ENCODE results near the gene CACNA1B.
"Not testable (repeated sequence)": the region's sequence is repeated elsewhere in the genome, so short reads cannot be mapped to it uniquely, and the experiment has no call there.

The CACNA1B gene

GRCh38 chr9:138014563-138014945 lies 137.0 kb downstream of the CACNA1B start:
- Histone ChIP-seq H3K4me1 (ENCODE audit: low read depth, poor library complexity, severe bottlenecking) (no peaks in the 10 kb centered on the region), H3K36me3 (ENCODE audit: insufficient read depth) (no peaks in the 10 kb centered on the region), H3K4me2 (no peak overlapping the region), H2AFZ (ENCODE audit: low read depth) (no peak overlapping the region), H3K79me2 (ENCODE audit: insufficient read depth, low read depth) (no peaks in the 10 kb centered on the region), H4K20me1 (ENCODE audit: insufficient read depth) (no peaks in the 10 kb centered on the region), H3K27ac (no peak overlapping the region), H3K27me3 (ENCODE audit: insufficient read depth, low read depth) (no peaks in the 10 kb centered on the region), H3K9ac (no peak overlapping the region), H3K4me3 (IDR thresholded peaks at IDR 0.05; ENCODE audit: insufficient read depth, low read depth, low read length) (no peak overlapping the region)
- TF ChIP-seq CTCF (conservative IDR thresholded peaks at IDR 0.05; ENCODE audit: low read depth, low read length) = no peak

- H3K9ac ChIP-seq = no peak overlapping the region
- TF ChIP-seq CTCF (conservative IDR thresholded peaks at IDR 0.05; ENCODE audit: low read depth, low read length) = no peak
- H3K27ac ChIP-seq = no peak overlapping the region
- H3K4me3 ChIP-seq (IDR thresholded peaks at IDR 0.05; ENCODE audit: insufficient read depth, low read depth, low read length) = no peak overlapping the region
- H4K20me1 ChIP-seq (ENCODE audit: insufficient read depth) = no peaks in the 10 kb centered on the region
- no peak overlapping the region for H2AFZ ChIP-seq (ENCODE audit: low read depth)
- no peak overlapping the region for H3K4me2 ChIP-seq
- H3K4me1 ChIP-seq (ENCODE audit: low read depth, poor library complexity, severe bottlenecking) = no peaks in the 10 kb centered on the region
- H3K27me3 ChIP-seq (ENCODE audit: insufficient read depth, low read depth) = no peaks in the 10 kb centered on the region
- H3K79me2 ChIP-seq (ENCODE audit: insufficient read depth, low read depth) = no peaks in the 10 kb centered on the region
- H3K36me3 ChIP-seq (ENCODE audit: insufficient read depth) = no peaks in the 10 kb centered on the region
These were observed 137.6 kb downstream of the CACNA1B start for GRCh38 chr9:138015021-138015829.

- Histone ChIP-seq H3K9ac (no peak overlapping the region), H4K20me1 (ENCODE audit: insufficient read depth) (no peaks in the 10 kb centered on the region), H3K79me2 (ENCODE audit: insufficient read depth, low read depth) (no peaks in the 10 kb centered on the region), H3K4me3 (IDR thresholded peaks at IDR 0.05; ENCODE audit: insufficient read depth, low read depth, low read length) (no peak overlapping the region), H3K27me3 (ENCODE audit: insufficient read depth, low read depth) (no peaks in the 10 kb centered on the region), H3K4me1 (ENCODE audit: low read depth, poor library complexity, severe bottlenecking) (no peaks in the 10 kb centered on the region), H2AFZ (ENCODE audit: low read depth) (no peak overlapping the region), H3K4me2 (no peak overlapping the region), H3K36me3 (ENCODE audit: insufficient read depth) (no peaks in the 10 kb centered on the region), H3K27ac (no peak overlapping the region)
- TF ChIP-seq CTCF (conservative IDR thresholded peaks at IDR 0.05; ENCODE audit: low read depth, low read length) = no peak
These were observed 139.0 kb downstream of the CACNA1B start for GRCh38 chr9:138016406-138017187.

GRCh38 chr9:138017200-138017599 lies 139.6 kb downstream of the CACNA1B start:
- Histone ChIP-seq H4K20me1 (ENCODE audit: insufficient read depth) (no peaks in the 10 kb centered on the region), H3K79me2 (ENCODE audit: insufficient read depth, low read depth) (no peaks in the 10 kb centered on the region), H3K4me3 (IDR thresholded peaks at IDR 0.05; ENCODE audit: insufficient read depth, low read depth, low read length) (no peak overlapping the region), H3K9ac (no peak overlapping the region), H3K4me1 (ENCODE audit: low read depth, poor library complexity, severe bottlenecking) (no peaks in the 10 kb centered on the region), H3K27me3 (ENCODE audit: insufficient read depth, low read depth) (no peaks in the 10 kb centered on the region), H3K27ac (no peak overlapping the region), H2AFZ (ENCODE audit: low read depth) (no peak overlapping the region), H3K4me2 (no peak overlapping the region), H3K36me3 (ENCODE audit: insufficient read depth) (no peaks in the 10 kb centered on the region)
- no peak for TF ChIP-seq CTCF (conservative IDR thresholded peaks at IDR 0.05; ENCODE audit: low read depth, low read length)

GRCh38 chr9:138019514-138019913 lies 141.9 kb downstream of the CACNA1B start:
- not testable (repeated sequence) for H3K27ac ChIP-seq; H4K20me1 ChIP-seq (ENCODE audit: insufficient read depth); H3K27me3 ChIP-seq (ENCODE audit: insufficient read depth, low read depth); H2AFZ ChIP-seq (ENCODE audit: low read depth); H3K36me3 ChIP-seq (ENCODE audit: insufficient read depth); H3K9ac ChIP-seq; H3K79me2 ChIP-seq (ENCODE audit: insufficient read depth, low read depth); H3K4me3 ChIP-seq (IDR thresholded peaks at IDR 0.05; ENCODE audit: insufficient read depth, low read depth, low read length); H3K4me2 ChIP-seq; H3K4me1 ChIP-seq (ENCODE audit: low read depth, poor library complexity, severe bottlenecking)

Measured in KMS-11 (cell line).